Upper lobe of left lung (tissue), 6 donors: Measurements from ENCODE around the gene NES. TPM values are rescaled to one million over a fixed set of nuclear protein-coding genes. Genes with fewer than 3 reads are reported as not detected.

Experiments
- ATAC-seq, 2 donors: fragments of 200-7000 bp; cut with Tn5 transposase; one replicate each; pipeline ENCODE4 v1.9.1; 2022; ENCODE audit warnings: mild to moderate bottlenecking in 2 of 2, moderate library complexity in 2 of 2; ENCODE audit not compliant: low FRiP score in 2 of 2
- DNase-seq, 2 donors: peaks; one replicate each; pipeline ENCODE4 v3.0.0-alpha.2; 2019 to 2020
- H3K27ac ChIP-seq, 4 donors: fragments of 200-600 bp; sonication (generic); one replicate each; pipeline ENCODE4 v1.5.1; 2016 to 2019
- H3K27me3 ChIP-seq, 4 donors: fragments of 200-600 bp; sonication (generic); one replicate each; pipeline ENCODE4 v1.5.1; 2017 to 2019
- H3K36me3 ChIP-seq, 4 donors: fragments of 200-600 bp; sonication (generic); one replicate each; pipeline ENCODE4 v1.5.1; 2016 to 2019
- H3K4me1 ChIP-seq, 4 donors: fragments of 200-600 bp; sonication (generic); one replicate each; pipeline ENCODE4 v1.5.1; 2018 to 2019
- H3K4me3 ChIP-seq, 4 donors: fragments of 200-600 bp; sonication (generic); one replicate each; pipeline ENCODE4 v1.5.1; 2017 to 2019; ENCODE audit warnings: mild to moderate bottlenecking in 2 of 4, moderate library complexity in 1 of 4
- H3K9me3 ChIP-seq, 4 donors: fragments of 200-600 bp; sonication (generic); one replicate each; pipeline ENCODE4 v1.5.1; 2018 to 2019
- CTCF ChIP-seq, 6 experiments: fragments of 450-650 bp in 4 of 6; fragments of 200-600 bp in 2 of 6; sonication (generic) in 2 of 6; IDR thresholded peaks; one replicate each; pipeline ENCODE4 v1.5.1; 2016 to 2019; ENCODE audit warnings: antibody characterized with exemption in 6 of 6
- EP300 ChIP-seq, 4 donors: sonication (generic); formaldehyde crosslinking; IDR thresholded peaks; one replicate each; pipeline ENCODE4 v1.5.1; 2017; ENCODE audit warnings: antibody characterized with exemption in 4 of 4, control low read depth in 2 of 4
- POLR2A ChIP-seq, 4 donors: fragments of 450-650 bp; IDR thresholded peaks; one replicate each; pipeline ENCODE4 v1.5.1; 2016 to 2017; ENCODE audit warnings: antibody characterized with exemption in 4 of 4, mild to moderate bottlenecking in 2 of 4
- POLR2AphosphoS5 ChIP-seq, 2 donors: sonication (generic); formaldehyde crosslinking; IDR thresholded peaks; one replicate each; pipeline ENCODE4 v1.5.1; 2017; ENCODE audit warnings: antibody characterized with exemption in 2 of 2
- WGBS, 2 donors: methylation state at CpG; one replicate each; pipeline ENCODE4 v1.1.5; 2017 to 2018; 5-methylcytosine and 5-hydroxymethylcytosine counted together
- total RNA-seq, 6 donors: library from RNA; depleted of rRNA in 4 of 6; stranded (reverse); fragments of >200 nt in 4 of 6; gene quantifications; one replicate each; pipeline versions ENCODE4 v1.1.0 to v1.2.1, GENCODE V29; 2016 to 2021
- donor health status: DM: no; HTN: no; CAD: no; lungs with moderate emphysema.
- donor health status: DM: no; HTN: yes; CAD: no; lungs with severe emphysema.

Gene NES
- total RNA-seq, 6 donors from 2014 or later, result 25.9 to 93.5 (median 34.3) TPM

GRCh38 chr1:156627313-156627880, 49.8 kb downstream of the NES start:
- TF ChIP-seq EP300 (IDR thresholded peaks at IDR 0.05) (no peak), CTCF (IDR thresholded peaks at IDR 0.05) (peak; percentile 39 to 66 (median 54))
- no peaks in the 10 kb centered on the region for H3K9me3 ChIP-seq
- peaks cover 6 to 37% (median 22%) of the 10 kb centered on the region in 4 donors for H3K27me3 ChIP-seq
- H3K27ac ChIP-seq, result no peak overlapping the region
- DNase-seq, result peak in 1 of 2 donors; percentile 27
- peak in 1 of 2 donors; percentile 17 for ATAC-seq
- 75 to 82% methylated on average over 2 of the region's 2 CpGs for WGBS, 2 donors
- peaks cover 20 to 26% (median 22%) of the 10 kb centered on the region in 4 donors for H3K4me1 ChIP-seq
- H3K4me3 ChIP-seq, result no peak overlapping the region
- no peaks in the 10 kb centered on the region for H3K36me3 ChIP-seq

- WGBS, 2 donors, result 37 to 38% methylated on average over 4 of the region's 4 CpGs
- Histone ChIP-seq H3K36me3 (no peaks in the 10 kb centered on the region), H3K27ac (no peak overlapping the region), H3K4me1 (peaks cover 20 to 26% (median 22%) of the 10 kb centered on the region in 4 donors), H3K4me3 (peak overlapping the region in 1 of 4 donors; percentile 51), H3K9me3 (no peaks in the 10 kb centered on the region), H3K27me3 (peaks cover 6 to 37% (median 22%) of the 10 kb centered on the region in 4 donors)
- no peak for TF ChIP-seq CTCF (IDR thresholded peaks at IDR 0.05)
- no peak for TF ChIP-seq POLR2AphosphoS5 (IDR thresholded peaks at IDR 0.05)
- DNase-seq (no peak), ATAC-seq (no peak)
Measured at GRCh38 chr1:156626079-156626438, 51.1 kb downstream of the NES start.

GRCh38 chr1:156625436-156626078, 51.6 kb downstream of the NES start:
- Histone ChIP-seq H3K9me3 (no peaks in the 10 kb centered on the region), H3K4me1 (peaks cover 20 to 26% (median 22%) of the 10 kb centered on the region in 4 donors), H3K4me3 (peak overlapping the region in 3 of 4 donors; percentile 17 to 51 (median 42)), H3K27ac (no peak overlapping the region), H3K27me3 (peaks cover 6 to 37% (median 22%) of the 10 kb centered on the region in 4 donors), H3K36me3 (no peaks in the 10 kb centered on the region)
- DNase-seq, result peak; percentile 36 to 94
- TF ChIP-seq POLR2A (IDR thresholded peaks at IDR 0.05) (no peak), POLR2AphosphoS5 (IDR thresholded peaks at IDR 0.05) (no peak), CTCF (IDR thresholded peaks at IDR 0.05) (peak; percentile 70 to 85 (median 83)), EP300 (IDR thresholded peaks at IDR 0.05) (no peak)
- 1 to 2% methylated on average over 14 to 20 of the region's 45 CpGs for WGBS, 2 donors
- ATAC-seq, result peak; percentile 65 to 84

- H3K4me1 ChIP-seq, result peaks cover 20 to 26% (median 22%) of the 10 kb centered on the region in 4 donors
- no peaks in the 10 kb centered on the region for H3K36me3 ChIP-seq
- H3K4me3 ChIP-seq, result peak overlapping the region in 3 of 4 donors; percentile 17 to 51 (median 42)
- H3K9me3 ChIP-seq, result no peaks in the 10 kb centered on the region
- TF ChIP-seq EP300 (IDR thresholded peaks at IDR 0.05) (no peak), POLR2A (IDR thresholded peaks at IDR 0.05) (no peak), CTCF (IDR thresholded peaks at IDR 0.05) (no peak), POLR2AphosphoS5 (IDR thresholded peaks at IDR 0.05) (no peak)
- H3K27me3 ChIP-seq, result peaks cover 6 to 37% (median 22%) of the 10 kb centered on the region in 4 donors
- DNase-seq (peak in 1 of 2 donors; percentile 80), ATAC-seq (peak in 1 of 2 donors; percentile 30)
- peak overlapping the region in 2 of 4 donors; percentile 24 to 76 for H3K27ac ChIP-seq
- WGBS, 2 donors, result 3 to 5% methylated on average over 8 to 26 of the region's 55 CpGs
Measured at GRCh38 chr1:156624814-156625435, 52.3 kb downstream of the NES start.
